SK-N-SH treated with all-trans-retinoic acid at 6 μM for 48 hours (cell line): Measurements from ENCODE around the gene SETDB2.

Experiments
- BACH2 ChIP-seq: fragments of 250-450 bp; sonication (Bioruptor Pico); IDR thresholded peaks from 2 replicates; pipeline ENCODE4 v1.9.0; 2021; ENCODE audit warnings: mild to moderate bottlenecking, borderline replicate concordance
- CSDC2 ChIP-seq: fragments of 250-450 bp; sonication (Bioruptor Pico); IDR thresholded peaks from 2 replicates; pipeline ENCODE4 v1.5.0; 2020; ENCODE audit warnings: mild to moderate bottlenecking, moderate library complexity
- SNAI2 ChIP-seq: fragments of 250-450 bp; sonication (Bioruptor Pico); IDR thresholded peaks from 2 replicates; pipeline ENCODE4 v1.5.0; 2020; ENCODE audit warnings: mild to moderate bottlenecking, moderate library complexity
- TCF4 ChIP-seq: fragments of 250-450 bp; sonication (Bioruptor Pico); IDR thresholded peaks from 2 replicates; pipeline ENCODE4 v1.8.0; 2021; ENCODE audit warnings: mild to moderate bottlenecking, moderate library complexity, borderline replicate concordance
- ZFP3 ChIP-seq: fragments of 250-450 bp; sonication (Bioruptor Pico); IDR thresholded peaks from 2 replicates; pipeline ENCODE4 v1.5.0; 2020; ENCODE audit warnings: mild to moderate bottlenecking, moderate library complexity
- TF ChIP-seq, protein P1 (sequence below): fragments of 250-450 bp; sonication (Bioruptor Pico); IDR thresholded peaks from 2 replicates; pipeline ENCODE4 v1.5.1; 2020; ENCODE audit warnings: low read depth, mild to moderate bottlenecking, moderate library complexity

DNA sequence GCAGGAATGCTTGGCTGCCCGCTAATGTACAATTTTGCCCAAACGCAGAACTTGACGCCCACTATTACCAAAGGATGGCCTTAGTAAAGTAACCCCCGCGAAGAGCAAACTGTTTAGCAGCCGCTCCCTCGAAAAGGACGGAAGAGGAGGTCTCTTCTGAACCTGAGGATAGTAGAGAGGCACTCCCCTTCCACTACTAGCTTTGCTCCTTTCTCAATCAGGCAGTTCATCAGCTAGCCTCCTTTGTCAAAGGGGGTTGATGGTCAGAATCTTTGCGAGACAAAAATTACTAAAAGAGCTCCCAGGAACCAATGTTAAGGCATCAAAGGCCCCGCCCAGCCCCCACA, 744 bp upstream of the SETDB2 start:
- TF ChIP-seq, protein P1, sequence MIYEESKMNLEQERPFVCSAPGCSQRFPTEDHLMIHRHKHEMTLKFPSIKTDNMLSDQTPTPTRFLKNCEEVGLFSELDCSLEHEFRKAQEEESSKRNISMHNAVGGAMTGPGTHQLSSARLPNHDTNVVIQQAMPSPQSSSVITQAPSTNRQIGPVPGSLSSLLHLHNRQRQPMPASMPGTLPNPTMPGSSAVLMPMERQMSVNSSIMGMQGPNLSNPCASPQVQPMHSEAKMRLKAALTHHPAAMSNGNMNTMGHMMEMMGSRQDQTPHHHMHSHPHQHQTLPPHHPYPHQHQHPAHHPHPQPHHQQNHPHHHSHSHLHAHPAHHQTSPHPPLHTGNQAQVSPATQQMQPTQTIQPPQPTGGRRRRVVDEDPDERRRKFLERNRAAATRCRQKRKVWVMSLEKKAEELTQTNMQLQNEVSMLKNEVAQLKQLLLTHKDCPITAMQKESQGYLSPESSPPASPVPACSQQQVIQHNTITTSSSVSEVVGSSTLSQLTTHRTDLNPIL (CRISPR knock-in tag) = no peak
- no peak; the same call in 1 of the 2 replicates for TF ChIP-seq TCF4 (CRISPR knock-in tag)
- no peak for TF ChIP-seq ZFP3 (CRISPR knock-in tag)
- no peak for TF ChIP-seq CSDC2 (CRISPR knock-in tag)
- TF ChIP-seq SNAI2 (CRISPR knock-in tag) = no peak
- no peak for TF ChIP-seq BACH2 (CRISPR knock-in tag)
